ENCODE measurements around the gene DCAF11. TPM values are rescaled to one million over a fixed set of nuclear protein-coding genes. Genes with fewer than 3 reads are reported as not detected.
A peak's percentile ranks its signal among the peaks of the same experiment; 100 is the strongest.

Gene DCAF11
- total and polyA plus RNA-seq, 2 of the 13 experiments (the other 11 are each of a cell fraction or from before 2014, with no cell fraction given): 150 to 257 TPM

GRCh38 chr14:24067133-24068082, 47.2 kb upstream of the DCAF11 start (continued):
- TF ChIP-seq ZNF761 (CRISPR knock-in tag; conservative IDR thresholded peaks at IDR 0.05): 0 out of 2 replicates have a peak, but pooled peaks have one; percentile 33
- TF ChIP-seq HES4 (CRISPR knock-in tag; IDR thresholded peaks at IDR 0.05; ENCODE audit: borderline replicate concordance): no peak
- no peak for TF ChIP-seq ATM (IDR thresholded peaks at IDR 0.05; ENCODE audit: borderline replicate concordance)
- TF ChIP-seq, protein P1, sequence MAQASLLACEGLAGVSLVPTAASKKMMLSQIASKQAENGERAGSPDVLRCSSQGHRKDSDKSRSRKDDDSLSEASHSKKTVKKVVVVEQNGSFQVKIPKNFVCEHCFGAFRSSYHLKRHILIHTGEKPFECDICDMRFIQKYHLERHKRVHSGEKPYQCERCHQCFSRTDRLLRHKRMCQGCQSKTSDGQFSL (CRISPR knock-in tag; IDR thresholded peaks at IDR 0.05): no peak
- TF ChIP-seq ZFP36L1 (CRISPR knock-in tag; IDR thresholded peaks at IDR 0.05): no peak
- TF ChIP-seq SRF (IDR thresholded peaks at IDR 0.05; ENCODE audit: low read depth, low read length): no peak
- no peak for TF ChIP-seq ZZZ3 (CRISPR knock-in tag; IDR thresholded peaks at IDR 0.05; ENCODE audit: borderline replicate concordance)
- TF ChIP-seq EZH2 (conservative IDR thresholded peaks at IDR 0.05; ENCODE audit: low read depth, low read length): no peak
- TF ChIP-seq TERF1 (CRISPR knock-in tag; IDR thresholded peaks at IDR 0.05): no peak
- TF ChIP-seq NR2F1 (CRISPR knock-in tag; IDR thresholded peaks at IDR 0.05): no peak
- TF ChIP-seq HDAC1 (CRISPR knock-in tag; IDR thresholded peaks at IDR 0.05): no peak
- no peak; the same call in 1 of the 2 replicates for TF ChIP-seq TAF1 (CRISPR knock-in tag; IDR thresholded peaks at IDR 0.05)
- no peak for TF ChIP-seq PCBP2 (optimal IDR thresholded peaks at IDR 0.05; ENCODE audit: low read depth, low read length, poor library complexity, severe bottlenecking)
- no peak for TF ChIP-seq ZNF205 (CRISPR knock-in tag; IDR thresholded peaks at IDR 0.05)
- no peak for TF ChIP-seq NR2F6 (IDR thresholded peaks at IDR 0.05)
- 0 out of 2 replicates have a peak, but pooled peaks have one; percentile 21 for TF ChIP-seq NR2F6 (CRISPR knock-in tag; IDR thresholded peaks at IDR 0.05)
- no peak for TF ChIP-seq FOSL2 (CRISPR knock-in tag; IDR thresholded peaks at IDR 0.05)
- TF ChIP-seq, protein P2, sequence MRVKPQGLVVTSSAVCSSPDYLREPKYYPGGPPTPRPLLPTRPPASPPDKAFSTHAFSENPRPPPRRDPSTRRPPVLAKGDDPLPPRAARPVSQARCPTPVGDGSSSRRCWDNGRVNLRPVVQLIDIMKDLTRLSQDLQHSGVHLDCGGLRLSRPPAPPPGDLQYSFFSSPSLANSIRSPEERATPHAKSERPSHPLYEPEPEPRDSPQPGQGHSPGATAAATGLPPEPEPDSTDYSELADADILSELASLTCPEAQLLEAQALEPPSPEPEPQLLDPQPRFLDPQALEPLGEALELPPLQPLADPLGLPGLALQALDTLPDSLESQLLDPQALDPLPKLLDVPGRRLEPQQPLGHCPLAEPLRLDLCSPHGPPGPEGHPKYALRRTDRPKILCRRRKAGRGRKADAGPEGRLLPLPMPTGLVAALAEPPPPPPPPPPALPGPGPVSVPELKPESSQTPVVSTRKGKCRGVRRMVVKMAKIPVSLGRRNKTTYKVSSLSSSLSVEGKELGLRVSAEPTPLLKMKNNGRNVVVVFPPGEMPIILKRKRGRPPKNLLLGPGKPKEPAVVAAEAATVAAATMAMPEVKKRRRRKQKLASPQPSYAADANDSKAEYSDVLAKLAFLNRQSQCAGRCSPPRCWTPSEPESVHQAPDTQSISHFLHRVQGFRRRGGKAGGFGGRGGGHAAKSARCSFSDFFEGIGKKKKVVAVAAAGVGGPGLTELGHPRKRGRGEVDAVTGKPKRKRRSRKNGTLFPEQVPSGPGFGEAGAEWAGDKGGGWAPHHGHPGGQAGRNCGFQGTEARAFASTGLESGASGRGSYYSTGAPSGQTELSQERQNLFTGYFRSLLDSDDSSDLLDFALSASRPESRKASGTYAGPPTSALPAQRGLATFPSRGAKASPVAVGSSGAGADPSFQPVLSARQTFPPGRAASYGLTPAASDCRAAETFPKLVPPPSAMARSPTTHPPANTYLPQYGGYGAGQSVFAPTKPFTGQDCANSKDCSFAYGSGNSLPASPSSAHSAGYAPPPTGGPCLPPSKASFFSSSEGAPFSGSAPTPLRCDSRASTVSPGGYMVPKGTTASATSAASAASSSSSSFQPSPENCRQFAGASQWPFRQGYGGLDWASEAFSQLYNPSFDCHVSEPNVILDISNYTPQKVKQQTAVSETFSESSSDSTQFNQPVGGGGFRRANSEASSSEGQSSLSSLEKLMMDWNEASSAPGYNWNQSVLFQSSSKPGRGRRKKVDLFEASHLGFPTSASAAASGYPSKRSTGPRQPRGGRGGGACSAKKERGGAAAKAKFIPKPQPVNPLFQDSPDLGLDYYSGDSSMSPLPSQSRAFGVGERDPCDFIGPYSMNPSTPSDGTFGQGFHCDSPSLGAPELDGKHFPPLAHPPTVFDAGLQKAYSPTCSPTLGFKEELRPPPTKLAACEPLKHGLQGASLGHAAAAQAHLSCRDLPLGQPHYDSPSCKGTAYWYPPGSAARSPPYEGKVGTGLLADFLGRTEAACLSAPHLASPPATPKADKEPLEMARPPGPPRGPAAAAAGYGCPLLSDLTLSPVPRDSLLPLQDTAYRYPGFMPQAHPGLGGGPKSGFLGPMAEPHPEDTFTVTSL (CRISPR knock-in tag; IDR thresholded peaks at IDR 0.05; ENCODE audit: borderline replicate concordance): no peak
